ENCODE data around the gene ZXDC. TPM values are rescaled to one million over a fixed set of nuclear protein-coding genes. Genes with fewer than 3 reads are reported as not detected.
A peak's percentile ranks its signal among the peaks of the same experiment; 100 is the strongest.

The ZXDC gene
- total RNA-seq, 1 donor from 2014 or later: 39.2 TPM

GRCh38 chr3:126414961-126415660 is 60.6 kb downstream of the ZXDC start:
- DNase-seq: no peak

- no peak for DNase-seq
Observed at GRCh38 chr3:126414406-126414805, 61.3 kb downstream of the ZXDC start.

GRCh38 chr3:126413693-126414080 is 62.0 kb downstream of the ZXDC start:
- no peak for DNase-seq

- DNase-seq: no peak
Observed at GRCh38 chr3:126412841-126413692, 62.6 kb downstream of the ZXDC start.

GRCh38 chr3:126408099-126408498 is 67.6 kb downstream of the ZXDC start:
- DNase-seq: no peak

- DNase-seq: no peak
Observed at GRCh38 chr3:126407412-126408044, 68.2 kb downstream of the ZXDC start.

- DNase-seq: no peak
Observed at GRCh38 chr3:126406389-126407296, 69.0 kb downstream of the ZXDC start.

GRCh38 chr3:126402666-126403302 is 72.9 kb downstream of the ZXDC start:
- DNase-seq: no peak

GRCh38 chr3:126402178-126402577 is 73.5 kb downstream of the ZXDC start:
- no peak for DNase-seq

- no peak for DNase-seq
Observed at GRCh38 chr3:126401611-126402160, 74.0 kb downstream of the ZXDC start.

GRCh38 chr3:126399756-126400155 is 75.9 kb downstream of the ZXDC start:
- no peak for DNase-seq

- no peak for DNase-seq
Observed at GRCh38 chr3:126399351-126399735, 76.3 kb downstream of the ZXDC start.

GRCh38 chr3:126398423-126399350 is 77.0 kb downstream of the ZXDC start:
- DNase-seq: no peak

GRCh38 chr3:126397610-126398422 is 77.9 kb downstream of the ZXDC start:
- DNase-seq: no peak

- DNase-seq: no peak
Observed at GRCh38 chr3:126396536-126396935, 79.2 kb downstream of the ZXDC start.

GRCh38 chr3:126395846-126396513 is 79.7 kb downstream of the ZXDC start:
- DNase-seq: no peak

- no peak for DNase-seq
Observed at GRCh38 chr3:126394977-126395321, 80.7 kb downstream of the ZXDC start.

GRCh38 chr3:126394179-126394976 is 81.3 kb downstream of the ZXDC start, which contains the start of gene CFAP100:
CFAP100 (plus strand) TSS chr3:126394909; CDS start chr3:126396001, 1,092 bp downstream.
- peak; percentile 72 for DNase-seq
